Coronary artery (tissue), 2 donors: ENCODE data around the gene ZNF584.

Experiments used
- DNase-seq: peaks from one replicate; pipeline ENCODE4 v3.0.0-alpha.2; 2017; ENCODE audit warnings: low spot score
- H3K27ac ChIP-seq, 2 donors: fragments of 200-600 bp; sonication (generic); one replicate each; pipeline ENCODE4 v1.5.1; 2016 to 2019
- H3K4me3 ChIP-seq: fragments of 200-600 bp; sonication (generic); 2 replicates; pipeline ENCODE4 v1.5.1; 2016; ENCODE audit warnings: mild to moderate bottlenecking, moderate library complexity
- CTCF ChIP-seq: fragments of 200-600 bp; sonication (generic); IDR thresholded peaks from one replicate; pipeline ENCODE4 v1.5.1; 2019; ENCODE audit warnings: antibody characterized with exemption

ZNF584 gene

GRCh38 chr19:58408152-58409009 is at the start of gene ZNF584:
ZNF584 (plus strand) TSS chr19:58408649; CDS start chr19:58409148, 499 bp downstream.
- peak within 1 kb of the TSS; percentile 73 to 90 for H3K27ac ChIP-seq
- DNase-seq: peak; percentile 95
- TF ChIP-seq CTCF: no peak
- H3K4me3 ChIP-seq: peak within 1 kb of the TSS; percentile 90

GRCh38 chr19:58361900-58362271 is 46.6 kb upstream of the ZNF584 start:
- peak overlapping the region; percentile 72 for H3K4me3 ChIP-seq
- no peak for DNase-seq
- no peak for TF ChIP-seq CTCF
- H3K27ac ChIP-seq: peak overlapping the region; percentile 79 to 91

- Histone ChIP-seq H3K4me3 (peak within 1 kb of the TSS; percentile 72), H3K27ac (peak within 1 kb of the TSS; percentile 79 to 91)
- peak; percentile 96 for DNase-seq
- no peak for TF ChIP-seq CTCF
Measured at GRCh38 chr19:58362272-58362994, 46.0 kb upstream of the ZNF584 start, which contains the start of gene ZNF497. ZNF497 (minus strand) TSS chr19:58362751; CDS start chr19:58357635, 5,116 bp downstream.

- DNase-seq: no peak
- Histone ChIP-seq H3K4me3 (no peak overlapping the region), H3K27ac (no peak overlapping the region)
- TF ChIP-seq CTCF: no peak
Measured at GRCh38 chr19:58364146-58364545, 44.3 kb upstream of the ZNF584 start.

GRCh38 chr19:58366585-58367430 is 41.6 kb upstream of the ZNF584 start:
- TF ChIP-seq CTCF: no peak
- no peak overlapping the region for H3K4me3 ChIP-seq
- no peak for DNase-seq
- H3K27ac ChIP-seq: no peak overlapping the region

GRCh38 chr19:58367698-58368454 is 40.6 kb upstream of the ZNF584 start:
- H3K4me3 ChIP-seq: no peak overlapping the region
- H3K27ac ChIP-seq: no peak overlapping the region
- no peak for DNase-seq
- TF ChIP-seq CTCF: no peak
